ENCODE measurements around the gene PHYKPL. TPM values are rescaled to one million over a fixed set of nuclear protein-coding genes. Genes with fewer than 3 reads are reported as not detected.

The PHYKPL gene
- total RNA-seq, 1 donor from 2014 or later: 70.2 TPM

- TF ChIP-seq, protein P1, sequence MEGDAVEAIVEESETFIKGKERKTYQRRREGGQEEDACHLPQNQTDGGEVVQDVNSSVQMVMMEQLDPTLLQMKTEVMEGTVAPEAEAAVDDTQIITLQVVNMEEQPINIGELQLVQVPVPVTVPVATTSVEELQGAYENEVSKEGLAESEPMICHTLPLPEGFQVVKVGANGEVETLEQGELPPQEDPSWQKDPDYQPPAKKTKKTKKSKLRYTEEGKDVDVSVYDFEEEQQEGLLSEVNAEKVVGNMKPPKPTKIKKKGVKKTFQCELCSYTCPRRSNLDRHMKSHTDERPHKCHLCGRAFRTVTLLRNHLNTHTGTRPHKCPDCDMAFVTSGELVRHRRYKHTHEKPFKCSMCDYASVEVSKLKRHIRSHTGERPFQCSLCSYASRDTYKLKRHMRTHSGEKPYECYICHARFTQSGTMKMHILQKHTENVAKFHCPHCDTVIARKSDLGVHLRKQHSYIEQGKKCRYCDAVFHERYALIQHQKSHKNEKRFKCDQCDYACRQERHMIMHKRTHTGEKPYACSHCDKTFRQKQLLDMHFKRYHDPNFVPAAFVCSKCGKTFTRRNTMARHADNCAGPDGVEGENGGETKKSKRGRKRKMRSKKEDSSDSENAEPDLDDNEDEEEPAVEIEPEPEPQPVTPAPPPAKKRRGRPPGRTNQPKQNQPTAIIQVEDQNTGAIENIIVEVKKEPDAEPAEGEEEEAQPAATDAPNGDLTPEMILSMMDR (IDR thresholded peaks at IDR 0.05): no peak
- Mint-ChIP-seq H3K4me3 (ENCODE audit: unreplicated experiment) (no peak overlapping the region), H3K9me3 (ENCODE audit: unreplicated experiment) (no peaks in the 10 kb centered on the region), H3K4me1 (ENCODE audit: unreplicated experiment) (no peaks in the 10 kb centered on the region), H3K36me3 (ENCODE audit: unreplicated experiment) (no peaks in the 10 kb centered on the region), H3K27ac (ENCODE audit: unreplicated experiment) (no peak overlapping the region), H3K27me3 (ENCODE audit: unreplicated experiment) (no peaks in the 10 kb centered on the region)
- no peak for DNase-seq (ENCODE audit: extremely low spot score, unreplicated experiment)
Observed at GRCh38 chr5:178269499-178269898, 36.9 kb upstream of the PHYKPL start.

DNA sequence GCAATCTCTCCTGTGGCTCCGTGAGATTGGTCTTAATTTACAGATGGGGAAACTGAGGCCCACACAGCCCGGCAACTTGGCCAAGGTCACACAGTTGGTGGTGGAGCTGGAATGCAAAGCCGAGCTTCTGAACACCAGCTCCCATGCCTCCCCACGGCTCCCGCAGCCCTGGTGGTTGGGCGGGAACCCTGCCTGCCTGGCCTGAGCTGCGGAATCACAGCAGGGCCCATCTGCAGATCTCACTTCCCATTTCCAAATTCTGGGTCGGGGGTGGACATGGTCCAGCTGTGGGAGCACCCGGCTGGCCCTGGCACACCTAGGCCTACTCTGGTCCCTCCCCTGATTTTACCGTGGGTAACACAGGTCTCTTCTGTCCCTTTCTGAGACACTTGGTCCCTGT lies 35.3 kb upstream of the PHYKPL start:
- Mint-ChIP-seq H3K27me3 (ENCODE audit: unreplicated experiment) (no peaks in the 10 kb centered on the region), H3K36me3 (ENCODE audit: unreplicated experiment) (no peaks in the 10 kb centered on the region), H3K9me3 (ENCODE audit: unreplicated experiment) (no peaks in the 10 kb centered on the region), H3K27ac (ENCODE audit: unreplicated experiment) (no peak overlapping the region), H3K4me3 (ENCODE audit: unreplicated experiment) (no peak overlapping the region), H3K4me1 (ENCODE audit: unreplicated experiment) (no peaks in the 10 kb centered on the region)
- TF ChIP-seq, protein P1 (IDR thresholded peaks at IDR 0.05): no peak
- DNase-seq (ENCODE audit: extremely low spot score, unreplicated experiment): no peak

DNA sequence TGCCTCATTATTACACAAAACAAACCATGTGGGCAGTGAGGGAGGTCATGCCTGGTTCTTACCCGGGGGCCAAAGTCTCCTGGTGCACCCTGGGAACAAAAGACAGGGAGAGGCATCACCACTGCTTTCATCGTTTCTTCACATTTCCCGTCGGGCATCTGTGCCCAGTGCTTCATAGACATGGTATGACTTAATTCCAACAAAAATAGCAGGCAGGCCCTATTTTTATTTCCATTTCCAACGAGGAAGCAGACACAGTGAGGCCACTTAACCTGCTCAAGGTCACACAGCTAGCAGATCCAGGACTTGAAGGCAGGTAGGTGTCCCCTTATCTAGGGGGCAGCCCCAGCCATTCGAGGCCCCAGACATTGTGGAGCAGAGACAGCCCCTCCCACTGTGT lies 34.6 kb upstream of the PHYKPL start:
- TF ChIP-seq, protein P1 (IDR thresholded peaks at IDR 0.05): no peak
- DNase-seq (ENCODE audit: extremely low spot score, unreplicated experiment): no peak
- H3K4me1 Mint-ChIP-seq (ENCODE audit: unreplicated experiment): no peaks in the 10 kb centered on the region
- no peaks in the 10 kb centered on the region for H3K27me3 Mint-ChIP-seq (ENCODE audit: unreplicated experiment)
- H3K27ac Mint-ChIP-seq (ENCODE audit: unreplicated experiment): no peak overlapping the region
- no peaks in the 10 kb centered on the region for H3K36me3 Mint-ChIP-seq (ENCODE audit: unreplicated experiment)
- no peaks in the 10 kb centered on the region for H3K9me3 Mint-ChIP-seq (ENCODE audit: unreplicated experiment)
- no peak overlapping the region for H3K4me3 Mint-ChIP-seq (ENCODE audit: unreplicated experiment)

- no peaks in the 10 kb centered on the region for H3K36me3 Mint-ChIP-seq (ENCODE audit: unreplicated experiment)
- no peak overlapping the region for H3K4me3 Mint-ChIP-seq (ENCODE audit: unreplicated experiment)
- no peaks in the 10 kb centered on the region for H3K9me3 Mint-ChIP-seq (ENCODE audit: unreplicated experiment)
- no peak overlapping the region for H3K27ac Mint-ChIP-seq (ENCODE audit: unreplicated experiment)
- DNase-seq (ENCODE audit: extremely low spot score, unreplicated experiment): no peak
- TF ChIP-seq, protein P1 (IDR thresholded peaks at IDR 0.05): no peak
- no peaks in the 10 kb centered on the region for H3K27me3 Mint-ChIP-seq (ENCODE audit: unreplicated experiment)
- H3K4me1 Mint-ChIP-seq (ENCODE audit: unreplicated experiment): no peaks in the 10 kb centered on the region
Observed at GRCh38 chr5:178266581-178266980, 34.0 kb upstream of the PHYKPL start.

- no peaks in the 10 kb centered on the region for H3K27me3 Mint-ChIP-seq (ENCODE audit: unreplicated experiment)
- TF ChIP-seq, protein P1 (IDR thresholded peaks at IDR 0.05): no peak
- no peak overlapping the region for H3K27ac Mint-ChIP-seq (ENCODE audit: unreplicated experiment)
- no peak for DNase-seq (ENCODE audit: extremely low spot score, unreplicated experiment)
- H3K4me1 Mint-ChIP-seq (ENCODE audit: unreplicated experiment): no peaks in the 10 kb centered on the region
- H3K36me3 Mint-ChIP-seq (ENCODE audit: unreplicated experiment): no peaks in the 10 kb centered on the region
- H3K9me3 Mint-ChIP-seq (ENCODE audit: unreplicated experiment): no peaks in the 10 kb centered on the region
- no peak overlapping the region for H3K4me3 Mint-ChIP-seq (ENCODE audit: unreplicated experiment)
Observed at GRCh38 chr5:178265746-178266145, 33.1 kb upstream of the PHYKPL start.

Measured in osteocyte (in vitro differentiated cells).